ENCODE data around the gene DNAH2. TPM values are rescaled to one million over a fixed set of nuclear protein-coding genes. Genes with fewer than 3 reads are reported as not detected.

DNAH2 gene
- total RNA-seq, 2 donors from 2014 or later: under 0.01 TPM; not detected in 1

DNA sequence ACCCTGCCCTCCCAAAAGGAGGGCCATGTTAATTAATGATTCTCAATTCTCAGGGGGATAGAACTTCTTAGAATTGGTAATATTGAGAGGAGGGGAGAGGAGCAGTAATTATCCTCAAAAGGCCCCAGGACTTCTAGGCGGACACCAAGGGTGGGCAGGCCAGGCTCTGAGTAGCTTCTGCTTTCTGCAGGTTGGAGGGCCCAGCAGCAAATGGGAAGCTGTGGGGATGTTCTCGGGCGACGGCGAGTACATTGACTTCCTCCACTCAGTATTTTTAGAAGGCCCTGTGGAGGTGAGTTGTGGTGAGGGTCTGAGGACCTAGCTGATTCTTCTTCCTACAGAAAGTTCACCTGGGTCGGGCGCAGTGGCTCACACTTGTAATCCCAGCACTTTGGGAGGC is 57.5 kb downstream of the DNAH2 start:
- H3K27me3 ChIP-seq (replicated peaks; ENCODE audit: insufficient read depth): no peaks in the 10 kb centered on the region
- no peaks in the 10 kb centered on the region for H3K4me1 ChIP-seq (ENCODE audit: control insufficient read depth in 1 of 2, low read depth in 2 of 2)
- H3K36me3 ChIP-seq: no peaks in the 10 kb centered on the region
- DNase-seq (ENCODE audit: low spot score) (no peak), ATAC-seq (ENCODE audit: insufficient number of reproducible peaks, low FRiP score, low read depth) (no peak)
- no peaks in the 10 kb centered on the region for H3K9me3 ChIP-seq
- H3K4me3 ChIP-seq: no peak overlapping the region
- no peak for TF ChIP-seq CTCF (IDR thresholded peaks at IDR 0.05)
- H3K27ac ChIP-seq: no peak overlapping the region

DNA sequence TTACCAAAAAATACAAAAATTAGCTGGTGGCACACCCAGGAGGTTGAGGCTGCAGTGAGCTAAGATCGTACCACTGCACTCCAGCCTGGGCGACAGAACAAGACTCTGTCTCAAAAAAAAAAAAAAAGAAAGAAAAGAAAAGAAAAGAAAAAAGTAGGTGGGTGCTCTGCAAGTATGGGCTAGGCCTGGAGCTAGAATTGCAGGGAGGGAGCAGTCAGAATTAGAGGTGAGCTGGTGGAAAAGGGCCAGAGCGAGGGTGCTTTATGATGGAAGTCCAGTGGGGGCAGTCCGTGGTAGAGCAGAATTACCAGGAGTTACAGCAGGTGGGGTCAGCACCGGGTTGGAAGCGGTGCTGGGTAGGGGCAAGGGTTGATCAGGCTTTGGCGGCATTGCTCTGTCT is 59.5 kb downstream of the DNAH2 start:
- H3K9me3 ChIP-seq: no peaks in the 10 kb centered on the region
- ATAC-seq (ENCODE audit: insufficient number of reproducible peaks, low FRiP score, low read depth): no peak
- H3K36me3 ChIP-seq: no peaks in the 10 kb centered on the region
- H3K4me3 ChIP-seq: no peak overlapping the region
- no peak for DNase-seq (ENCODE audit: low spot score)
- no peak overlapping the region for H3K27ac ChIP-seq
- no peaks in the 10 kb centered on the region for H3K27me3 ChIP-seq (replicated peaks; ENCODE audit: insufficient read depth)
- H3K4me1 ChIP-seq (ENCODE audit: control insufficient read depth in 1 of 2, low read depth in 2 of 2): no peaks in the 10 kb centered on the region
- no peak for TF ChIP-seq CTCF (IDR thresholded peaks at IDR 0.05)

- no peak overlapping the region for H3K4me3 ChIP-seq
- no peaks in the 10 kb centered on the region for H3K9me3 ChIP-seq
- no peaks in the 10 kb centered on the region for H3K36me3 ChIP-seq
- no peak for ATAC-seq (ENCODE audit: insufficient number of reproducible peaks, low FRiP score, low read depth)
- no peak overlapping the region for H3K27ac ChIP-seq
- H3K27me3 ChIP-seq (replicated peaks; ENCODE audit: insufficient read depth): no peaks in the 10 kb centered on the region
- no peaks in the 10 kb centered on the region for H3K4me1 ChIP-seq (ENCODE audit: control insufficient read depth in 1 of 2, low read depth in 2 of 2)
- TF ChIP-seq CTCF (IDR thresholded peaks at IDR 0.05): no peak
- no peak for DNase-seq (ENCODE audit: low spot score)
Measured at GRCh38 chr17:7780736-7781135, 63.2 kb downstream of the DNAH2 start.

- no peak for TF ChIP-seq CTCF (IDR thresholded peaks at IDR 0.05)
- H3K27ac ChIP-seq: no peak overlapping the region
- H3K36me3 ChIP-seq: no peaks in the 10 kb centered on the region
- no peaks in the 10 kb centered on the region for H3K9me3 ChIP-seq
- no peaks in the 10 kb centered on the region for H3K4me1 ChIP-seq (ENCODE audit: control insufficient read depth in 1 of 2, low read depth in 2 of 2)
- no peak overlapping the region for H3K4me3 ChIP-seq
- ATAC-seq (ENCODE audit: insufficient number of reproducible peaks, low FRiP score, low read depth) (no peak), DNase-seq (ENCODE audit: low spot score) (no peak)
- H3K27me3 ChIP-seq (replicated peaks; ENCODE audit: insufficient read depth): no peaks in the 10 kb centered on the region
Measured at GRCh38 chr17:7781429-7781828, 63.9 kb downstream of the DNAH2 start.

DNA sequence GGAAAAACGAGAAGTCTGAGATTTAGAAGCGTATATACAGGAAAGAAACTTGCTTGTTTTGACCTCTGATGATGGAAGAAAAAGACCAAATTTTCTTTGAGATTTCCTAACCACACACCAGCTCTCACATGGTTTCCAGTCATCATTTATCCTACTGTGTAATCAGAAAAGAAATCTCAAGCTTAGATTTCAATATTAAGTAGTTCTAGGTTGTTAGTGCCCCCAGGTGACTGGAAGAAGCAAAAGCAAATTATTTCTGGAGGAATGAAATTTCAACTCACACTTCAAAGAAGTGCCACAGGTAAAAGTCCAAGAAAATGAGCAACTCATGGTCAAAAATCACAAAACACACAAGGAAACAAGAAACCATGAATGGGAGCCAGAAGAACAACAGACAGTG is 64.7 kb downstream of the DNAH2 start:
- no peak for ATAC-seq (ENCODE audit: insufficient number of reproducible peaks, low FRiP score, low read depth)
- Histone ChIP-seq H3K36me3 (no peaks in the 10 kb centered on the region), H3K4me3 (no peak overlapping the region), H3K4me1 (ENCODE audit: control insufficient read depth in 1 of 2, low read depth in 2 of 2) (no peaks in the 10 kb centered on the region), H3K9me3 (no peaks in the 10 kb centered on the region), H3K27me3 (replicated peaks; ENCODE audit: insufficient read depth) (no peaks in the 10 kb centered on the region), H3K27ac (no peak overlapping the region)
- TF ChIP-seq CTCF (IDR thresholded peaks at IDR 0.05): no peak
- no peak for DNase-seq (ENCODE audit: low spot score)

Measured in thoracic aorta (tissue), 2 donors.